HG02884 (cell line): Measurements from ENCODE around the gene TSPAN33.
"Not testable (repeated sequence)": the region's sequence is repeated elsewhere in the genome, so short reads cannot be mapped to it uniquely, and the experiment has no call there.

Experiments
- ATAC-seq: cut with Tn5 transposase; IDR thresholded peaks from one replicate; pipeline ENCODE4 v1.9.1; 2021; ENCODE audit warnings: mild to moderate bottlenecking, moderate library complexity; ENCODE audit not compliant: unreplicated experiment

Gene TSPAN33

DNA sequence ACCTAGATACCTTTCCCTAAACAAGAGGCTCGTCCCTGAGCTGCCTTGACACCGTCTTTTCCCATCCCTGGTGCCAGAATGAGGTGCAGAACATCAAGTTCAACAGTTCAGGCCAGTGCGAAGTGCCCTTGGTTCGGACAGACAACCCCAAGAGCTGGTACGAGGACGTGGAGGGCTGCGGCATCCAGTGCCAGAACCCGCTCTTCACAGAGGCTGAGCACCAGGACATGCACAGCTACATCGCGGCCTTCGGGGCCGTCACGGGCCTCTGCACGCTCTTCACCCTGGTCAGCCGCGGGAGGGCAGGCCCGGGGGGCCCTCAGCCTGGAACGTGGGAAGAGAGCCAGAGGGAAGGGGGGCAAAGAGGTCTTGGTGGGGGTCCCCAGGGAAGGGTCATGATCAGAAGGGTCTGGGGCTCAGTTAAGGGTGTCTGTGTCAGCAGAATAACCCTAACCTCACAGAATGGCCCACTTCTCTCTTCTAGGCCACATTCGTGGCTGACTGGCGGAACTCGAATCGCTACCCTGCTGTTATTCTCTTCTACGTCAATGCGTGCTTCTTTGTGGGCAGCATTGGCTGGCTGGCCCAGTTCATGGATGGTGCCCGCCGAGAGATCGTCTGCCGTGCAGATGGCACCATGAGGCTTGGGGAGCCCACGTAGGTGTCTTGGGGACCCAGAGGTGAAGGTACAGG, 60.8 kb downstream of the TSPAN33 start:
- no peak for ATAC-seq

DNA sequence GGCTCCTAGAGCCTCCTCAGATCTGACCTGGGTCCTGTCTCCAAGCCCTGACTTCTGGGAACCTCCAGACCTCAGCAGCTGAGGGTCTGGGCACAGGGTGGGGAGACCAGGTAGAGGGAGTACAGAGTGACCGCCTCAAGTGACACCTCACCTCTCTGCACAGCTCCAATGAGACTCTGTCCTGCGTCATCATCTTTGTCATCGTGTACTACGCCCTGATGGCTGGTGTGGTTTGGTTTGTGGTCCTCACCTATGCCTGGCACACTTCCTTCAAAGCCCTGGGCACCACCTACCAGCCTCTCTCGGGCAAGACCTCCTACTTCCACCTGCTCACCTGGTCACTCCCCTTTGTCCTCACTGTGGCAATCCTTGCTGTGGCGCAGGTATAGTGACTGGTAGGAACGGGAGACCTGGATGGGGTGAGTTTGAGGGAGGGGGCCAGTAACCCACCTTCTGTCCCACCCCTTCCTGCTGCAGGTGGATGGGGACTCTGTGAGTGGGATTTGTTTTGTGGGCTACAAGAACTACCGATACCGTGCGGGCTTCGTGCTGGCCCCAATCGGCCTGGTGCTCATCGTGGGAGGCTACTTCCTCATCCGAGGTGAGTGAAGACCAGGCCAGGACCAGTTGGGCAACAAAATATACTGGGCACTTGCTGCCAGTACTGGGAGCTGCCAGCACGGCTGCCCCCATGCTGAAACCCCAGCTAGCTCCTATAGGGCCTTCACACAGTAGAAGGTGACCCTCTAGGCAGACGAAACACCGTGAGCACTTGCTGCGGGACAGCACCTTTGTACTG, 61.7 kb downstream of the TSPAN33 start:
- no peak for ATAC-seq

DNA sequence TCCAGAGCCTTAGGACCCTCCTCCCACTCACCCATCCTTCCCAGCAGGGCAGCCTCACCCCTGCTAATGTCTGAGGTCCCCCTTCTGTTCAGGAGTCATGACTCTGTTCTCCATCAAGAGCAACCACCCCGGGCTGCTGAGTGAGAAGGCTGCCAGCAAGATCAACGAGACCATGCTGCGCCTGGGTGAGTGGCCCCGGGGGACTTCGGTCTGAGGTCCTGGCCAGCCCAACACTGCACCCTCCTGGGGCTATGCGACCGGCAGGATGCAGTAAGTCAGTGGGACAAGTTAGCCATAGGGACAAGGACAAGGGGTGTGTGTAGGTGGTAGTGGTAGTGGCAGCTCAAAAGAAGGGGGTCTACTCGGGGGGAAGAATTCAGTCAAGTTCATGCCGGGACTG, 64.2 kb downstream of the TSPAN33 start:
- ATAC-seq, result no peak

DNA sequence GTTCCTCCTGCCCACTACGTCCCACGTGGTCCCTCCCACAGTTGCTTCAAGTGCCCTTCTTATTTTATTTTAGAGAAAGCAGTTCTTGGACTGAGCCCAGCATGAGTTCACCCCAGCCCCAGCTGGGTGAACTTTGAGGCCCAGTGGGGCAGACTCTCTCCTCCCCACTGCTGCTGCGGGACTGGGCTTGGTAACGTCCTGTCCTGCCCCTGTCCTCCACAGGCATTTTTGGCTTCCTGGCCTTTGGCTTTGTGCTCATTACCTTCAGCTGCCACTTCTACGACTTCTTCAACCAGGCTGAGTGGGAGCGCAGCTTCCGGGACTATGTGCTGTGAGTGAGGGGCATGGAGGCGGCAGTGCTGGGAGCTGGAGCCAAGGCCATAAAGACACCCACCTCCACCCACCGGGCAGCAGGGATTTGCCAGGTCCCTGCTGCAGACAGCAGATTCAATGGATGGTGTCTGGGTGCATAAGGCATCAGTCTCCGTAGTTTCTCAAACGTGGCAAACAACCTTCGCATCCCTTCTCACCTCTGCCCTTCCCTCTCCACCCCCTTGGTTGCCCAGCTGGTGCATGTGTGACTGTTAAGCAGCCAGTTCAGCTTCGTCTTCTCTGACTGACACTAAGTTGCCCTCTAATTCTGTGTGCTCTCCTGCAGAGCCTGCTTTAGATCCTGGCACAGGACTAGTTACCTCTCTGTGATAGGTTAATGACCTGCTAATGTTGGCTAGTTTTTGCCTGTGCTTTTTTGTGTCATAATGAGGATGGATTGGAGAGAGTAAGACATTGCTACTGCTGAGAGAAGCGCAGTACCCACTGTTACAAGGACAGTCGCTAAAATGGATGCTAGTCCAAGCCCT, 64.8 kb downstream of the TSPAN33 start:
- ATAC-seq, result no peak

DNA sequence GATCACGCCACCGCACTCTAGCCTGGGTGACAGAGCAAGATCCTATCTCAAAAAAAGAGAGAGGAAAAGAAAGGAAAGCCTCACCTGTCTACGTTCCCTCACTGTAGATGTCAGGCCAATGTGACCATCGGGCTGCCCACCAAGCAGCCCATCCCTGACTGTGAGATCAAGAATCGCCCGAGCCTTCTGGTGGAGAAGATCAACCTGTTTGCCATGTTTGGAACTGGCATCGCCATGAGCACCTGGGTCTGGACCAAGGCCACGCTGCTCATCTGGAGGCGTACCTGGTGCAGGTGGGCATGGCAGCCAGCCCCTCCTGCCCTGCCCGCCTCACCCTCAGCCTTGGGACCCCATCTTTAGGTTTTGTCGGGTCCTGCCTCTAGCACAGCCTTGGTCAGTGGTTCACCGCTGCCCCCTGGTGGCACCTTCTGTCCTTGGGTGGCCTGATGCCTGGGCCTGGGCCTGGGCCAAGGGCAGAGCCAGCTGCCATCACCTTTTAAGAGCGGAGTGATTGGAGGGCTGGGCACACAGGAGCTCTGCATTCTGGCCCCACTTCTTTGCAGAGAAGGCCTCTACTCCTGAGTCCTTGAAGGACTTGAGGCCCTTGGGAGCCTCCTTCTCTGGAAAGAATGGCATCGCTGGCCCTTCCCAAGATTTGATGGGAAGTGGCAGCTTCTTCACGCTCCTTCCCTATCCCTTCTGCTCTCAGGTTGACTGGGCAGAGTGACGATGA, 65.9 kb downstream of the TSPAN33 start:
- ATAC-seq, result no peak

DNA sequence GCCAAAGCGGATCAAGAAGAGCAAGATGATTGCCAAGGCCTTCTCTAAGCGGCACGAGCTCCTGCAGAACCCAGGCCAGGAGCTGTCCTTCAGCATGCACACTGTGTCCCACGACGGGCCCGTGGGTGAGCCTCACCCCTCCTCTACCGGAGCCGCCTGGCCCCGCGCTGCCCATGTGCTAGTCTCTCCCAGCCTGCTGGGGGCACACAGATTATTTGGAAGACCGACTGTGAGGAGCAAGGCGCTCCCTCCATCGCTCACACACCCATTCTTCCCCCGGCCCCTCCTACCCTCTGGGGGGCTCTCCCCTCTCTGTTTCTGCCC, 66.4 kb downstream of the TSPAN33 start:
- no peak for ATAC-seq

DNA sequence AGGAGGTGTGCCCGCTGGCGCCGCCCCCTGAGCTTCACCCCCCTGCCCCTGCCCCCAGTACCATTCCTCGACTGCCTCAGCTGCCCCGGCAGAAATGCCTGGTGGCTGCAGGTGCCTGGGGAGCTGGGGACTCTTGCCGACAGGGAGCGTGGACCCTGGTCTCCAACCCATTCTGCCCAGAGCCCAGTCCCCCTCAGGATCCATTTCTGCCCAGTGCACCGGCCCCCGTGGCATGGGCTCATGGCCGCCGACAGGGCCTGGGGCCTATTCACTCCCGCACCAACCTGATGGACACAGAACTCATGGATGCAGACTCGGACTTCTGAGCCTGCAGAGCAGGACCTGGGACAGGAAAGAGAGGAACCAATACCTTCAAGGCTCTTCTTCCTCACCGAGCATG, 67.6 kb downstream of the TSPAN33 start:
- ATAC-seq, result no peak

DNA sequence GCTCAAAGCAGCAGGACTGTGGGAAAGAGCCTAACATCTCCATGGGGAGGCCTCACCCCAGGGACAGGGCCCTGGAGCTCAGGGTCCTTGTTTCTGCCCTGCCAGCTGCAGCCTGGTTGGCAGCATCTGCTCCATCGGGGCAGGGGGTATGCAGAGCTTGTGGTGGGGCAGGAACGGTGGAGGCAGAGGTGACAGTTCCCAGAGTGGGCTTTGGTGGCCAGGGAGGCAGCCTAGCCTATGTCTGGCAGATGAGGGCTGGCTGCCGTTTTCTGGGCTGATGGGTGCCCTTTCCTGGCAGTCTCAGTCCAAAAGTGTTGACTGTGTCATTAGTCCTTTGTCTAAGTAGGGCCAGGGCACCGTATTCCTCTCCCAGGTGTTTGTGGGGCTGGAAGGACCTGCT, 68.1 kb downstream of the TSPAN33 start:
- ATAC-seq, result no peak

DNA sequence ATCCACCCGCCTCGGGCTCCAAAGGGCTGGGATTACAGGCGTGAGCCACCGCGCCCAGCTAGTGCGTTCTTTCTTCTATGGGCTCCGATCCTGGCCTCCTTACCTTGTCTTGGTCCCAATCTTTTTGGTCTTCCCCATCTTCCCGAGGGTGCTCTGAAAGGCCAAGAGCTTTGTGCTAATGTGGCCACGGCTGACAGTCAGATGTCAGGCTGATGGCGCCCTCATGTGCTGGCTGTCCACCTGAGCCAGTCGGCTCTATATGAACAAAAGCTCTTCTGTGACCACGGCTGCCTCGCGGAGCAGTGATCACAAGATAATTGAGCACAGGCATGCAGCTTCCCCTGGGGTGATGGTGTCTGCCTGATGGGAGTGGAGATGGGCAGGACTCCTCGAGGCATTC, 69.3 kb downstream of the TSPAN33 start:
- no peak for ATAC-seq

DNA sequence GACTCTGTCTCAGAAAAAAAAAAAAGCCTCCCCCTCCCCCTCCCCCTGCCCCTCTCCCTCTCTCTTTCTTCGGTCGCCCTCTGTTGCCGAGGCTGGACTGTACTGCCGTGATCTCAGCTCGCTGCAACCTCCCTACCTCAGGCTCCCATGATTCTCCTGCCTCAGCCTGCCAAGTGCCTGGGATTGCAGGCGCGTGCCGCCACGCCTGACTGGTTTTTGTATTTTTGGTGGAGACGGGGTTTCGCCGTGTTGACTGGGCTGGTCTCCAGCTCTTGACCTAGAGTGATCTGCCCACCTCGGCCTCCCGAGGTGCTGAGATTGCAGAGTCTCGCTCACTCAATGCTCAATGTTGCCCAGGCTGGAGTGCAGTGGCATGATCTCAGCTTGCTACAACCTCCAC, 71.2 kb downstream of the TSPAN33 start:
- not testable (repeated sequence) for ATAC-seq

DNA sequence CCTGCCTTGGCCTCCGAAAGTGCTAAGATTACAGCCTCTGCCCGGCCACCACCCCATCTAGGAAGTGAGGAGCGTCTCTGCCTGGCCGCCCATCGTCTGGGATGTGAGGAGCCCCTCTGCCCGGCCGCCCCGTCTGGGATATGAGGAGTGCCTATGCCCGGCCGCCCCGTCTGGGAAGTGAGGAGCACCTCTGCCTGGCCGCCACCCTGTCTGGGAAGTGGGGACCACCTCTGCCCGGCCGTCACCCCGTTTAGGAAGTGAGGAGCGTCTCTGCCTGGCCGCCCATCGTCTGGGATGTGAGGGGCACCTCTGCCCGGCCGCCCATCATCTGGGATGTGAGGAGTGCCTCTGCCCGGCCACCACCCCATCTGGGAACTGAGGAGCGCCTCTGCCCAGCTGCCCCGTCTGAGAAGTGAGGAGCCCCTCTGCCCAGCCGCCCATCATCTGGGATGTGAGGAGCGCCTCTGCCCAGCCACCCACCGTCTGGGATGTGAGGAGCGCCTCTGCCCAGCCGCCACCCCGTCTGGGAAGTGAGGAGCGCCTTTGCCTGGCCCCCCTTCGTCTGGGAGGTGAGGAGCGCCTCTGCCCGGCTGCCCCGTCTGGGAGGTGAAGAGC, 71.7 kb downstream of the TSPAN33 start:
- ATAC-seq, result not testable (repeated sequence)

DNA sequence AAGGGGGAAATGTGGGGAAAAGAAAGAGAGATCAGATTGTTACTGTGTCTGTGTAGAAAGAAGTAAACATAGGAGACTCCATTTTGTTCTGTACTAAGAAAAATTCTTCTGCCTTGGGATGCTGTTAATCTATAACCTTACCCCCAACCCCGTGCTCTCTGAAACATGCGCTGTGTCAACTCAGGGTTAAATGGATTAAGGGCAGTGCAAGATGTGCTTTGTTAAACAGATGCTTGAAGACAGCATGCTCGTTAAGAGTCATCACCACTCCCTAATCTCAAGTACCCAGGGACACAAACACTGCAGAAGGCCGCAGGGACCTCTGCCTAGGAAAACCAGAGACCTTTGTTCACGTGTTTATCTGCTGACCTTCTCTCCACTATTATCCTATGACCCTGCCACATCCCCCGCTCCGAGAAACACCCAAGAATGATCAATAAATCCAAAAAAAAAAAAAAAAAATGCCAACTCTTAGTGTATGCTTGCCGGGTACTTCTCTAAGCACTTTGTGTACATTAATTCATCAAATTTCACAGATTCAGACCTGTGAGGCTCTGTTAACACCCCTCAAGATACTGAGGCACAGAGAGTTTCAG, 72.4 kb downstream of the TSPAN33 start:
- not testable (repeated sequence) for ATAC-seq

DNA sequence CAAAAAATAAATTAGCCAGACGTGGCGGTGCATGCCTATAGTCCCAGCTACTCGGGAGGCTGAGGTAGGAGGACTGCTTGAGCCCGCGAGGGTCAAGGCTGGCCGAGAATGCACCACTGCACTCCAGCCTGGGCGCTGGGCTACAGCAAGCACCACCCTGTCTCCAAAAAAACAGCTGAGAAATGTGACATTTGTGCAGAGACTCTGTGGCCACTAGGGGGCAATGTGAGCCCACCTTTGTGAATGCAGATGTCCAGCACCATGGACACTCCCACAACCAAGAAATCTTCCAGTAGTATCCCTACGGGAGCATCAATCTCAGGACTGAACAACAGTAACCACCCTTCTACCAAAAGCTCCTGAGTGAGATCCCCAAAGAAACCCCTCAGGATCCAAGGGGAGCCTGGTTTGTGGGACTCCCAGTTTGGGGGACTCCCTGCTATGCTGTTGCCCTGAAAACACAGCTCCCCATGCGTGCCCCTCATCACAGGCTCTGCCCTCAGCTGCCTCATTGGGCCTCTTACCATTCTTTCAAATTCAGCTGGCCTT, 74.1 kb downstream of the TSPAN33 start:
- no peak for ATAC-seq

DNA sequence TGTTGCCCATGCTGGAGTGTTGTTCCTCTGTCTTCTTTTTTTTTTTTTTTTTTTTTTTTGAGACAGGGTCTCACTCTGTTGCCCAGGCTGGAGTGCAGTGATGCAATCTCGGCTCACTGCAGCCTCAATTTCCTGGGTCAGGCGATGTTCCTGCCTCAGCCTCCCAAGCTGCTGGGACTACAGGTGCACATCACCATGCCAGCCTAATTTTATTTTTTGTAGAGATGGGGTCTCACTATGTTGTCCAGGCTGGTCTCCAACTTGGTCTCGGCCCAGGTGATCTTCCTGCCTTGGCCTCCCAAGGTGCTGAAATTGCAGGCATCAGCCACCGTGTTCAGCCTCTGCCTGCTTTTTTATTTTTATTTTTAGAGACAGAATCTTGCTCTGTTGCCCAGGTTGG, 74.7 kb downstream of the TSPAN33 start:
- not testable (repeated sequence) for ATAC-seq
